Activated T-helper 2 cell treated with anti-CD3 and anti-CD28 coated beads, Interferon-gamma antibody, Interleukin-2, Interleukin-4, amounts not matched to agents 10 μg/mL and 5 μg/mL and 100 μg/mL, durations not matched to agents 14 hours and 24 hours and 36 hours (primary cell): ENCODE results near the gene PHOSPHO2. TPM values are rescaled to one million over a fixed set of nuclear protein-coding genes. Genes with fewer than 3 reads are reported as not detected.

Source experiments
- DNase-seq: peaks from one replicate; pipeline ENCODE4 v3.0.0; 2021; ENCODE audit warnings: low spot score
- H3K27ac Mint-ChIP-seq: one replicate; pipeline ENCODE4 v1.8.0; 2021; ENCODE audit warnings: mixed read lengths
- H3K27me3 Mint-ChIP-seq: one replicate; pipeline ENCODE4 v1.8.0; 2021; ENCODE audit warnings: low read depth, mixed read lengths
- H3K36me3 Mint-ChIP-seq: one replicate; pipeline ENCODE4 v1.8.0; 2021; ENCODE audit warnings: low read depth, mixed read lengths
- H3K4me1 Mint-ChIP-seq: one replicate; pipeline ENCODE4 v1.8.0; 2021; ENCODE audit warnings: low read depth, mixed read lengths
- H3K4me3 Mint-ChIP-seq: one replicate; pipeline ENCODE4 v1.8.0; 2021; ENCODE audit warnings: low read depth, mild to moderate bottlenecking, moderate library complexity, mixed read lengths
- H3K9me3 Mint-ChIP-seq: one replicate; pipeline ENCODE4 v1.8.0; 2021; ENCODE audit warnings: mixed read lengths
- intact Hi-C: fragments of 100-400 bp; cut with micrococcal nuclease; formaldehyde crosslinking; loops from one replicate; pipeline ENCODE4 v1.15.1; 2023
- total RNA-seq: library from RNA; stranded (reverse); gene quantifications from 2 replicates; pipeline ENCODE4 v1.2.3, GENCODE V29; 2022

The PHOSPHO2 gene
- total RNA-seq, 1 donor from 2014 or later: 4.2 TPM

DNA sequence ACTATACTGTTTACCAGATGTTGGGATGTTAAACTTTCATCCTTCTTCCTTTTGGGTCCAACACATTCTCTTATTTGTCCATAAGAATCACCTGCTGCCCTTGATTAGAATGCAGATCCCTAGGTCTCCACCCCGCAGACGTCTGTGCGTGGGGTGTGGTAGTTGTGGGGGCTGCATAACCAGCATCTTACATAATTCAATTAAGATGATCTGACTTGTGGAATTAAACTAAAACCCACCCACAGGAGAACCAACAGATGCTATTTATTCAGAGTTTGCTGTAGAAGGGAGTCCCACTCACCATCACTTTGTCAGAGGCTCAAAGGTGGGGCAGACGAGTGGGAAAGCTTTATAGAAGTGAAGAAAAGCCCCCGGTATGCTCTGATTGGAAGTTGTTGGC lies 37.8 kb downstream of the PHOSPHO2 start:
- intact Hi-C loops: loop anchor here (2.0 to 5.0 kb wide), 2 partner anchors 37 to 145 kb away; partner anchors contain the start of genes CFAP210 and PHOSPHO2
- Mint-ChIP-seq H3K27ac (no peak overlapping the region), H3K4me1 (peaks cover 19% of the 10 kb centered on the region), H3K27me3 (peaks cover 35% of the 10 kb centered on the region), H3K36me3 (no peaks in the 10 kb centered on the region), H3K4me3 (peak overlapping the region; percentile 2), H3K9me3 (no peaks in the 10 kb centered on the region)
- DNase-seq: no peak

DNA sequence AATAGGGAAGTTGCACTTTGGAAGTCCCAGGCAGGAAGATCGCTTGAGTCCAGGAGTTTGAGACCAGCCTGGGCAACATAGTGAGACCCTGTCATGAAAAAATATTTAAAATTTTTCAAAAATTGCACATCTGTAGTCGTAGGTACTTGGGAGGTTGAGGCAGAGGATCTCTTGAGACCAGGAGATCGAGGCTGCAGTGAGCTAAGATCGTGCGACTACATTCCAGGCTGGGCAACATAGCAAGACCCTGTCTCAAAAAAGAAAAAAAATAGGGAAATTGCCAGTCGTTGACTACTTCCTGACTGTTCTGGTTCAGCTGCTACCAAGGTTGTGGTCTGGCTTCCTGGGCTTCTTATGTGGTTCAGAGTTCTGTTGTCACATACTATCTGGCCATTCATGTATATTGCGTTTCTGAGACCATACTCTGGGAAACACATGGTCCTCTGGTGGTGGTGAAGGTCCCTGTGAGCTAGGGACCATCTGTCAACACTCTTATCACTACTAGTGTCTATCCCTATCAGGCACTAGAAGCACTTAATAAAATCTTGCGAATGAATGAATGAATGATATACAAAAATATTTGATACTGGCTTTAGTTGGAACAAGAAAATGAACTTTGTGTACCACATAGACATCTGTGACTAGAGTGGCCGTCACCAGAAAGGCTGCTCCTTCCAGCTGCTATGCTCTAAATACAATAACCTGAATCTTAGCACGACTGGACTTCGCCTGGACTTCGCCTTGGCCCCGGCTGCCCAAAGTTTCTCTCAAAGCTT lies 38.5 kb downstream of the PHOSPHO2 start:
- H3K27me3 Mint-ChIP-seq: peaks cover 35% of the 10 kb centered on the region
- H3K4me1 Mint-ChIP-seq: peaks cover 20% of the 10 kb centered on the region
- intact Hi-C loops: loop anchor here (2.0 to 5.0 kb wide), 2 partner anchors 38 to 145 kb away; partner anchors contain the start of genes CFAP210 and PHOSPHO2
- no peaks in the 10 kb centered on the region for H3K36me3 Mint-ChIP-seq
- no peak overlapping the region for H3K27ac Mint-ChIP-seq
- no peaks in the 10 kb centered on the region for H3K9me3 Mint-ChIP-seq
- no peak for DNase-seq
- H3K4me3 Mint-ChIP-seq: peak overlapping the region; percentile 92

DNA sequence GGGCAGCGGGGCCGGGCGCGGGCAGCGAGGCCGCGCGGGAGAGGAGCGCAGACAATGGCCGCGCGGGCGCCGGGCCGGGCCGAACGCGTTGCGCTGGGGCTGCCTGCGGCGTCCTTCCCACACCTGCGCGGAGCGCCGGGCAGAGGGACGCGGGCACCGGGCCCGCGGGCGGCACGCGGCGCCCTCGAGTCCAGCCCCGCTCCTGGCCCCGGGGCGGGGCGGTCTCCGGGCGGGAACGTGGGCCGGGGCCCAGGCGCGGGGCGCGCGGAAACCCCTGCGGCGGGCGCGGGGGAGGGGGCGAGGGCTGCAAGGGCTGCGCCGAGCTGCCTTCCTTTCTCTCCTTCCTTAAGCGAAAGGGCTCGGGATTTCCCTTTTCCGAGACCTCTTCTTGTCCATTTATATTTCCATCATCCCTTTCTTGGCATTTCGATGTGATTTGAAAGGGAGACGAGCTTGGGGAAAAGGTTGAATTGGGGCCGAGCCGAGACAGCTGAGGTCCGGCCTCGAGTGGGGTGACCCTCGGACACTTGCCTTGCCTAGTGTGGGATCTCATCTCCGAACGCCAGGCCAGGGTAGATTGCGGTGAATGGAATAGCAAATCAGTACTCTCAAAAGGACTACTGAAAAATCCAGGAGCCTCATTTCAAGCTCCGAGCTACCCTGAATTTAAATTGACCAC lies 40.0 kb downstream of the PHOSPHO2 start:
- Mint-ChIP-seq H3K36me3 (no peaks in the 10 kb centered on the region), H3K4me1 (peaks cover 20% of the 10 kb centered on the region), H3K27me3 (peaks cover 38% of the 10 kb centered on the region), H3K27ac (no peak overlapping the region), H3K9me3 (no peaks in the 10 kb centered on the region), H3K4me3 (peak overlapping the region; percentile 78)
- intact Hi-C loops: loop anchor here (5.0 kb wide), 1 partner anchor 147 kb away; no protein-coding TSS in a partner anchor
- no peak for DNase-seq

- intact Hi-C loops: no loop called here
- H3K4me1 Mint-ChIP-seq: peaks cover 20% of the 10 kb centered on the region
- peaks cover 38% of the 10 kb centered on the region for H3K27me3 Mint-ChIP-seq
- no peak overlapping the region for H3K27ac Mint-ChIP-seq
- no peaks in the 10 kb centered on the region for H3K36me3 Mint-ChIP-seq
- no peak for DNase-seq
- H3K4me3 Mint-ChIP-seq: peak overlapping the region; percentile 6
- no peaks in the 10 kb centered on the region for H3K9me3 Mint-ChIP-seq
Observed at GRCh38 chr2:169735623-169736022, 41.4 kb downstream of the PHOSPHO2 start.

DNA sequence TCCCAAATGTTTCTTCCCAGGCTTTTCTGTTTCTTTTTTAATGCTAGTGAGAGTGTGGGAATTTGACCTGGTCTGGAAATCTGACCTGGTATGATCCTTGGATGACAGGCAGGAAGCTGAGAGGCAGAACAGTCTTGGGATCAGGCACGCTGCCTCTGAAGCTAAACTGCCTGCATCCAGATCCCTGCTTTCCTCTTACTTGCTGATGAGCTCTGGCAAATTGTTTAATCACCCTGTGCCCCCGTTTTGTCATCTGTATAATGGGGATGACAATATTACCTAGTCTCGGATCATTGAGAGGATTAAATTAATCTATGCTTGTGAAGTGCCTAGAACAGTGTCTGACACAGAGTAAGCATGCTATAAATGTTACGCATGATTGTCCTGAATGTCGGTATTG lies 42.6 kb downstream of the PHOSPHO2 start:
- no peak overlapping the region for H3K27ac Mint-ChIP-seq
- peaks cover 20% of the 10 kb centered on the region for H3K4me1 Mint-ChIP-seq
- H3K36me3 Mint-ChIP-seq: no peaks in the 10 kb centered on the region
- DNase-seq: no peak
- H3K9me3 Mint-ChIP-seq: no peaks in the 10 kb centered on the region
- H3K4me3 Mint-ChIP-seq: no peak overlapping the region
- intact Hi-C loops: no loop called here
- peaks cover 36% of the 10 kb centered on the region for H3K27me3 Mint-ChIP-seq

GRCh38 chr2:169738566-169739229 lies 44.4 kb downstream of the PHOSPHO2 start:
- H3K27me3 Mint-ChIP-seq: peaks cover 20% of the 10 kb centered on the region
- DNase-seq: no peak
- H3K36me3 Mint-ChIP-seq: no peaks in the 10 kb centered on the region
- no peaks in the 10 kb centered on the region for H3K9me3 Mint-ChIP-seq
- H3K4me3 Mint-ChIP-seq: no peak overlapping the region
- no peak overlapping the region for H3K27ac Mint-ChIP-seq
- intact Hi-C loops: no loop called here
- H3K4me1 Mint-ChIP-seq: peaks cover 8% of the 10 kb centered on the region

DNA sequence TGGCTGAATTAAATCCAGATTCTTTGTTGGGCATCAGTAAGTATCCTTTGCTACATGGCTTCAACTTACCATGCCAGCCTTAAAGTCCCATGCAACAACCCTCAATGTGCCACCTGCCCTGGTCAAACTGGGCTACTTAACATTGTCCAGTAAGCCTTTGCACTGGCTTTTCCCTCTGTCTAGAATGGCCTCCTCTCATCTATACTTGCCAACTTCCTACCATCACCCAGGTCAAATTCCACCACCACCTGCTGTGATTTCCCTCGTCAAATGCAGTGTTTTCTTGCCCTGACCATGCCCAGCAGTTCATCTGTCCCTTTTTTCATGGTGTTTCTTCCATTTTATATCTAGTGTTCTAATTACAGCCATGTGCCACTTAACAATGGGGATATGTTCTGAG lies 45.1 kb downstream of the PHOSPHO2 start:
- Mint-ChIP-seq H3K9me3 (no peaks in the 10 kb centered on the region), H3K27ac (no peak overlapping the region), H3K4me1 (peaks cover 8% of the 10 kb centered on the region), H3K36me3 (peaks cover 3% of the 10 kb centered on the region), H3K27me3 (peaks cover 20% of the 10 kb centered on the region), H3K4me3 (no peak overlapping the region)
- no peak for DNase-seq
- intact Hi-C loops: no loop called here

DNA sequence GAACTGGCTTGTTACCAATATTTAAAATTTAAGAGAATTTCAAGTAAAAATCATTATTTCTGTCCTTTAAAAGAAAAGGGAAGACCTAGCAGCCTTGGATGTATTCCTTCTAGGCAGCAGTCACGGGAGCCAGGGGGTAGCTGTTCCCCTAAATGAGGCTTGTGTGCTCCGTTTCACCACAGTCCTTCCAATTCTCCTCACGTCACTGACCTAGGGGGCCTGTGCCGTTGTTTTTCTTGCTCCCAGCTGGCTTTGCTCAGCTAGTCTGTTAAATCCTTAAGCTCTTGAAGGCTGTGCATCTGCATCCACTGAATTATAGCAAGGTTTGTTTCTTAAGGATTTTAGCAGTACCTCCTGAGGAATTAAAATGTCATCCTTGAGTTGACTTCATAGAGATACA lies 49.3 kb downstream of the PHOSPHO2 start:
- Mint-ChIP-seq H3K27me3 (peaks cover 3% of the 10 kb centered on the region), H3K4me3 (no peak overlapping the region), H3K4me1 (no peaks in the 10 kb centered on the region), H3K36me3 (peaks cover 3% of the 10 kb centered on the region), H3K9me3 (no peaks in the 10 kb centered on the region), H3K27ac (no peak overlapping the region)
- intact Hi-C loops: no loop called here
- no peak for DNase-seq

DNA sequence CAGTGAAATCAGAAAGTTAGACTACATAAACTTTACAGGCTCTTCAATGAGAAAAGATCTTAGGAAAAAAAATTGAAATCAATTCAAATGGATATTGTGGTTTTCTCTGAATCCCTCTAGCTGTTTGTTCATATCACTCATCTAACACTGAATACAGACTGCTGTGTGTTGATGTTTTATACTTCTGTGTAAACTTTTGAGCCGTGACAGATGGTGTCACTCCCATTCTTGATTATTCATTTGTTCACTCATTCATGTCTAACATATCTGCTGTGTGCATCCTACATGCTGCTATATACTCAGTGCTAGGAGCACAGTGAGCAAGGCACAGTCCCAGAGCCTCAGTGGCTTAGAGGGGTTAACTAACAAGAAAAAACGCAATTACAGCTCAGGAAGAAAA lies 52.0 kb downstream of the PHOSPHO2 start:
- DNase-seq: no peak
- Mint-ChIP-seq H3K4me1 (no peaks in the 10 kb centered on the region), H3K27me3 (no peaks in the 10 kb centered on the region), H3K4me3 (no peak overlapping the region), H3K27ac (no peak overlapping the region), H3K36me3 (peaks cover 3% of the 10 kb centered on the region), H3K9me3 (no peaks in the 10 kb centered on the region)
- intact Hi-C loops: no loop called here

DNA sequence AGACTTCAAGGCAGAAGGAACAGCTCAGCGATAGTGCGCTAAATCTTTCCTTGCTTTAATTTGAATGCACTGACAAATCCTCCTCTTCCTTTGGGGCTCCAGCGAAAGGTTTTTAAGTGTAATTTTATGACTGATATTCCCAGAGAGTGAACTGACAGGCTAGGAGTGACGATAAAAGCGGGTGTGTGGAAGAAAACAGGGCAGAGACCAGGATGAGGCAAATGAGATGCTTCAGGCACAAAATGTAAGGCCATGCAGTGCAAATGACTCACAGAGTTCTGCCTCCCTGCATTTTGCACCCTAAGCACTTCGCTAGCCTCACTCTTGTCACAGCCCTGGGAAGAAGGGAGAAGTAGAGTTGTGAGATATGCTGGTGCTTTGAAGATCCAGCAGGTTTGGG lies 54.0 kb downstream of the PHOSPHO2 start:
- Mint-ChIP-seq H3K27me3 (no peaks in the 10 kb centered on the region), H3K36me3 (peaks cover 3% of the 10 kb centered on the region), H3K4me1 (no peaks in the 10 kb centered on the region), H3K9me3 (no peaks in the 10 kb centered on the region), H3K4me3 (no peak overlapping the region), H3K27ac (no peak overlapping the region)
- DNase-seq: no peak
- intact Hi-C loops: no loop called here
